ENCODE data around the gene RAB33A.

RAB33A gene

DNA sequence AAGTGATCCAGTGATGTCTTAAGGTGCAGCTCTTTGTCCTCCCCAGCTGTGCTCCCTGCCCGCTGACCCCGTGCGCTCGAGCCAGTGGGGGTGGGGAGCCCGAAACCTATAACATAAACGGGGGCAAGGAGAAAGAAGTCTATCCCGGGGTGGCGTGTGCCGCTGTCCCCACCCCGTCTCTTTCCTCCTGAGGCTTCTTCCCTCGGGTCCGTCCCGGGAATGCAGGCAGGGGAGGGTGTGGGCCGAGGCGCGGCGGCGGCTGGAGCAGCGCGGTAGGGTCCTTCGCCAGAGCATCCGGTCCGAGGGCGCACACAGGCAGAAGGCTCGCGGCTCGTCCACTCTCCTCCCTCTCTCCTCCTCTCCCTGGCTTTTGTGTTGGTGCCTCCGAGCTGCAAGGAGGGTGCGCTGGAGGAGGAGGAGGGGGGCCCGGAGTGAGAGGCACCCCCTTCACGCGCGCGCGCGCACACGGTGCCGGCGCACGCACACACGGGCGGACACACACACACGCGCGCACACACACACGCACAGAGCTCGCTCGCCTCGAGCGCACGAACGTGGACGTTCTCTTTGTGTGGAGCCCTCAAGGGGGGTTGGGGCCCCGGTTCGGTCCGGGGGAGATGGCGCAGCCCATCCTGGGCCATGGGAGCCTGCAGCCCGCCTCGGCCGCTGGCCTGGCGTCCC, at the start of gene RAB33A:
TSS of gene RAB33A (plus strand) at position 517 of the 681 bp plus-strand sequence. CDS start at position 618, 101 bp downstream.
- H3K27ac ChIP-seq, result no peak within 1 kb of the TSS
- no peak for TF ChIP-seq ZFX (IDR thresholded peaks at IDR 0.05; ENCODE audit: borderline replicate concordance)
- TF ChIP-seq, protein P1, sequence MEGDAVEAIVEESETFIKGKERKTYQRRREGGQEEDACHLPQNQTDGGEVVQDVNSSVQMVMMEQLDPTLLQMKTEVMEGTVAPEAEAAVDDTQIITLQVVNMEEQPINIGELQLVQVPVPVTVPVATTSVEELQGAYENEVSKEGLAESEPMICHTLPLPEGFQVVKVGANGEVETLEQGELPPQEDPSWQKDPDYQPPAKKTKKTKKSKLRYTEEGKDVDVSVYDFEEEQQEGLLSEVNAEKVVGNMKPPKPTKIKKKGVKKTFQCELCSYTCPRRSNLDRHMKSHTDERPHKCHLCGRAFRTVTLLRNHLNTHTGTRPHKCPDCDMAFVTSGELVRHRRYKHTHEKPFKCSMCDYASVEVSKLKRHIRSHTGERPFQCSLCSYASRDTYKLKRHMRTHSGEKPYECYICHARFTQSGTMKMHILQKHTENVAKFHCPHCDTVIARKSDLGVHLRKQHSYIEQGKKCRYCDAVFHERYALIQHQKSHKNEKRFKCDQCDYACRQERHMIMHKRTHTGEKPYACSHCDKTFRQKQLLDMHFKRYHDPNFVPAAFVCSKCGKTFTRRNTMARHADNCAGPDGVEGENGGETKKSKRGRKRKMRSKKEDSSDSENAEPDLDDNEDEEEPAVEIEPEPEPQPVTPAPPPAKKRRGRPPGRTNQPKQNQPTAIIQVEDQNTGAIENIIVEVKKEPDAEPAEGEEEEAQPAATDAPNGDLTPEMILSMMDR (IDR thresholded peaks at IDR 0.05), result no peak

DNA sequence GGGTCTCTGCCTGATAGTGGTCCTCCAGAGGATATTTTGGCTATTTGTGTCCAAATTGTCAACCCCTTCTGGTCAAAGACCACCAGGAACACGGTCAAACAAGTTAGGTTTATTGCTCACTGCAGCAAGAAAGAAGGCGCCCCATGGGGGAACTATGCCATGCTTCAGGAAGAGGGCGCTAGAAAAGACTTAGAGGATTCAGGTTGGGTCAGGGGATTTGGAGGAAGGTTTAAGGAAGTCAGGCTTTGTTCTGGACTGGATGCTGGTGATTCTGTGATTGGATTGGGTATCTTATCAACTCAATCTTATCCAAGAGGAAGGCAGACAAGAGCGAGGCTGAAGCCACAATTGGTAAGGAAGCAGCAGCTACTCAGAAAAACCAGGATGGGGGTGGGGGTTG, 47.2 kb upstream of the RAB33A start:
- no peak overlapping the region for H3K27ac ChIP-seq
- TF ChIP-seq ZFX (IDR thresholded peaks at IDR 0.05; ENCODE audit: borderline replicate concordance), result no peak
- TF ChIP-seq, protein P1 (IDR thresholded peaks at IDR 0.05), result no peak

DNA sequence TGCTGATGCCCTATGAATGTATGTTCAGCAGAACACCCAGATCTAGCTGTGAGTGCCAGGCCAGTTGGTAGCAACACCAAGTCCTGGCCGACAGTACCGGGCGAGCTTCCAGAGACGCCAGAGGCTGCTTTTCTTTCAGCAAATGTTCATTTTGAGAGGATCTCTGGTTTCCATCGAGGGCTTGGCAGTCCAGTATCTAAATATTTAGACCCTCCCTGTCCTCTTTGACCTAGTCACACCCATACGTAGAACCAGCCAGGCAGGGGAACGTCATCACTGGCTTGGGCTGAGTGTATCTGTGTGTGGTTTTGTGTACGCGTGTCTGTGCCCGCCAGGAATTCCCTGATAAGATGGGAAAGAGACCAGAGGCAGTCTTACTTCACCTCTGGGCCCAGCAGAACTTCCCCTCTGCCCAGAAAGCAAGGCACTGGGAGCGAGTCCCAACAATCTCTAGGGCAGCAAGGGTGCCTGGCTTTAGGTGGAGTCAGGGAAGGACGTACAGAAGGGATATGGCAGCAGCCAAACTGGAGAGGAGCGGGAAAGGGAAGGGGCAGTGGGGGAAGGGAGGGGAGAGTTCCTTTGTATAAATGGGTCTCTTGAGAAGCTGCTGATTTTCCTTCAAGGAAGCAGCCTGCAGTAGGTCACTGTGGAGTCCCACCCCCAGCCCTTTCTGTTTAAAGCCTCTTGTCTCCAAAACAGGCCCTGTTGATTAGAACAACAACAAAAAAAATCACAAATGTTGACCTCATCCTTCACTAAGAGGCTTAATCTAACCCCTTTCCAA, 46.5 kb upstream of the RAB33A start:
- TF ChIP-seq ZFX (IDR thresholded peaks at IDR 0.05; ENCODE audit: borderline replicate concordance), result no peak
- H3K27ac ChIP-seq, result no peak overlapping the region

DNA sequence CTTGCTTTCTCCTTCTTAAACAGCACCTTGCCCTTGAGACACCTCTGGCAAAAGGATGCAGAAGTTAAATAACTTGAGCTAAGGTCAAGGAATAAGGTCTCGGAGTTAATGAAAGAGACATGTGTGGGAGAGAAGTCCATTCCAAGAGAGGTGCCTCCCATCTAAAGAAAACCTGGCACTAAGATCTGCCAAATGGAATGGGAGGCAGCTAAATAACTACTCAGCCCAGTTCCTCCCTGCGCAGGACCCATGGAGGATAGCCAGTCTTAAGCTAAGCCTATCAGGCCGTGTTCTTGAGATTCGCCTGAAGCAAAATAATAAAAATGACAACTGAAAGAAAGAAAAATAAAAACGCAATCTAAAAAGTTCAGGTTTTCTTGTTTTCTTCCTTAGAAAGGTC, 40.8 kb upstream of the RAB33A start:
- no peak overlapping the region for H3K27ac ChIP-seq
- TF ChIP-seq ZFX (IDR thresholded peaks at IDR 0.05; ENCODE audit: borderline replicate concordance), result no peak

DNA sequence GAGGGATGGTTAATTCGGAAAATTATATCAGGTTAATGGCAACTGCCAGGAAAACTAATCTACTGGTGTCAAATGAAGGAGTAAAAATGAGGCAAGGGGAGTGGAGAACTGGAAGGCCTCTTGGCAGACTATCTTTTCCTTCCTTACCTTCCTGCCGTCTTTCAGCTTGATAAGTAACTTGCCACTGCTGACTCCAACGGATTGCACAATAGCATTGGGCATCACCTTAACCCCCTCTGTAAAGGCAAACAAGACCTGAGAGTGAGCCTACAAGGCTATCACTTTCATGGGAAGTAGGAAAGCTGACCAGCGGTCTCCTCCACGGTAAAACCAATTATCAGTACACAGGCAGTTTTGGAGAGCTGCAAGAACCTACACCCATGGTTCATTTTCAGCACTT, 35.3 kb upstream of the RAB33A start:
- no peak for TF ChIP-seq ZFX (IDR thresholded peaks at IDR 0.05; ENCODE audit: borderline replicate concordance)
- TF ChIP-seq, protein P1 (IDR thresholded peaks at IDR 0.05), result no peak
- H3K27ac ChIP-seq, result no peak overlapping the region

DNA sequence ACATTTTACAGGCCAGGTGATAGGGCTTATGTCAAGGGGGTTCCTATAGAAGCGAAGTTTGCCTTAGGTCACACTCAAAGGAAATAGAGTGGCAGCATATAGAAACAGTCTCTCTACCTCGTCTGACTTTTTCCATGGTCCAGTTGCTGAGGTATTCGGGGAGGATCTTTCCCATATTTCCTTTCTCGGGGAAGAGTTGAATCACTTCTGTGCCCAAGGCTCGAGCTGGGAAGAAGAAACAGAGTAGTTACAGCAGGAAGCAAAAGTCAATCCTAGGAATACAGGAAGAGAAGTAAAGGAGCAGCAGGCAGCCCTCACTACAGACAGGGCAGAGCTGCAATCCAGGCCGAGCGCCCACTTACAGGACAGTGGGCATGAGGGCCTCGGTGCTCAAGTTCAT, 34.8 kb upstream of the RAB33A start:
- TF ChIP-seq, protein P1 (IDR thresholded peaks at IDR 0.05), result no peak
- no peak for TF ChIP-seq ZFX (IDR thresholded peaks at IDR 0.05; ENCODE audit: borderline replicate concordance)
- no peak overlapping the region for H3K27ac ChIP-seq

DNA sequence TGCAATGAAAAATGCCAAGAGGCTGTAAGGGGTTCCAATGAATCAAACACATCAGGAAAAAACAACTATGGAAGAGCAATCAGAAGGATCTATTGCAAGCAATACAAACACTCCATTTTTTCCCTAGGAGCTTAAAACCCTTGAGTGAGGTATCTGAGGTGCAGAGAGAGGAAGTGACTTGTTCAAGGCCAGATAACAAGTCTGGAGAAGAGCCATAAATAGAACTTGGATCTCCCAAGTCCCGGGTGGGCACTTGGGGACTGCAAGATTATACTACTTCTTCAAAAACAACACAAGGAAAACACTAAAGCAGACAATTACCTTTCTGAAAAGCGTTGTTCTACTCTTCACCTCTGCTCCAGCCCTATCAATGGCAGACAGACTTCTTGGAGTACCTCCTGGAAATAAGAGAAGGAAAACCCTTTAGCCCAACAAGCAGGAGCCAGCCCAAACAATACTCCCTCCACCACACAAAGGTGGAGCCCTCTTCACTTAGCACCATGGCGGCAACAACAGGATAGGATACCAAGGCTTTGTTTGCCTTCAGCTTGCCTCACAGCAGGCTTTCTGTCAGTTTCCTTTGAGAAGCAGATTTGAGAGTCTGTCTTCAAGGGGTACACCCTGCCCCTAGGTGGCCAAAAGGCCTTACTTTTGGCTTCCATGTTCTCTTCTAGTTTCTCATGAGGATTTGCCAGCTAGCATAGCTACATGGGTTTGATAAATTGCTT, 32.1 kb upstream of the RAB33A start:
- TF ChIP-seq ZFX (IDR thresholded peaks at IDR 0.05; ENCODE audit: borderline replicate concordance), result no peak
- TF ChIP-seq, protein P1 (IDR thresholded peaks at IDR 0.05), result no peak
- no peak overlapping the region for H3K27ac ChIP-seq

DNA sequence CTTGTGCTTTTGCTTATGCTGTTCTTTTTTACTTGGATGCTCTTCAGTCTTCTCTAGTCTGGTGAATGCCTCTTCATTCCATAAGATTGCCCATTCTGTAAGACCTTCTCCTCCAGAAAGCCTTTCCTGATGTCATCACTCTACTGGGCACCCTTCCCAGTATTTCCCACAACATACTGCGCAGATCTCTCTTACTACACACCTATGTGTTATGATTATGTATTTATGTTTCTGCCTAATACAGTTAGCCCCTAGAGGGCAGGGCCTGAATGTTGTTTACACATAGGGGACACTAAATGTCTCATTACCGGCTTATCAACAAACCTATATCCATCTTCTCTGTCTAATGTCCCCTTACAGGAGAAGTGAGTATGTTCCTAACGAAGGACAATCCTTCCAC, 27.3 kb upstream of the RAB33A start:
- no peak overlapping the region for H3K27ac ChIP-seq
- TF ChIP-seq, protein P1 (IDR thresholded peaks at IDR 0.05), result no peak
- TF ChIP-seq ZFX (IDR thresholded peaks at IDR 0.05; ENCODE audit: borderline replicate concordance), result no peak
